Smooth muscle cell (in vitro differentiated cells): Measurements from ENCODE around the gene FGF19. TPM values are rescaled to one million over a fixed set of nuclear protein-coding genes. Genes with fewer than 3 reads are reported as not detected.

Experiments used
- DNase-seq: peaks from one replicate; lab custom pipeline; 2025; ENCODE audit not compliant: unreplicated experiment; lab: John Stamatoyannopoulos, UW
- H2AFZ ChIP-seq: fragments of 200-600 bp; sonication (generic); 2 replicates; pipeline ENCODE4 v1.6.0; 2016; ENCODE audit warnings: antibody characterized with exemption, low read depth, mild to moderate bottlenecking
- H3F3A ChIP-seq: fragments of 200-600 bp; sonication (generic); 2 replicates; pipeline ENCODE4 v1.6.0; 2017; ENCODE audit warnings: antibody characterized with exemption, low read depth
- H3K27ac ChIP-seq: fragments of 200-600 bp; sonication (generic); 2 replicates; pipeline ENCODE4 v1.5.1; 2016; ENCODE audit warnings: low read depth, mild to moderate bottlenecking
- H3K27me3 ChIP-seq: fragments of 200-600 bp; sonication (generic); 2 replicates; pipeline ENCODE4 v1.6.1; 2016; ENCODE audit warnings: low read depth, mild to moderate bottlenecking
- H3K36me3 ChIP-seq: fragments of 200-600 bp; sonication (generic); 2 replicates; pipeline ENCODE4 v1.5.1; 2016; ENCODE audit warnings: low read depth
- H3K4me1 ChIP-seq: fragments of 200-600 bp; sonication (generic); 2 replicates; pipeline ENCODE4 v1.5.1; 2016; ENCODE audit warnings: low read depth
- H3K4me2 ChIP-seq: fragments of 200-600 bp; sonication (generic); 2 replicates; pipeline ENCODE4 v1.6.0; 2016; ENCODE audit warnings: mild to moderate bottlenecking
- H3K4me3 ChIP-seq: fragments of 200-600 bp; sonication (generic); 2 replicates; pipeline ENCODE4 v1.5.1; 2016; ENCODE audit warnings: mild to moderate bottlenecking
- H3K79me2 ChIP-seq: fragments of 200-600 bp; sonication (generic); 2 replicates; pipeline ENCODE4 v1.6.0; 2016; ENCODE audit warnings: low read depth, mild to moderate bottlenecking
- H3K9ac ChIP-seq: fragments of 200-600 bp; sonication (generic); 2 replicates; pipeline ENCODE4 v1.6.0; 2016; ENCODE audit warnings: low read depth
- H3K9me3 ChIP-seq: fragments of 200-600 bp; sonication (generic); replicated peaks from 2 replicates; pipeline ENCODE4 v1.5.1; 2016; ENCODE audit warnings: low read depth
- H4K20me1 ChIP-seq: fragments of 200-600 bp; sonication (generic); 2 replicates; pipeline ENCODE4 v1.6.0; 2016; ENCODE audit warnings: low read depth
- CTCF ChIP-seq: fragments of 200-600 bp; sonication (generic); IDR thresholded peaks from 2 replicates; pipeline ENCODE4 v1.5.1; 2017; ENCODE audit warnings: borderline replicate concordance, mild to moderate bottlenecking, antibody characterized with exemption; ENCODE audit not compliant: insufficient read depth, poor library complexity, severe bottlenecking
- WGBS: methylation state at CpG from one replicate; pipeline ENCODE4 v1.1.7; 2016; ENCODE audit warnings: low lambda C conversion rate; 5-methylcytosine and 5-hydroxymethylcytosine counted together
- polyA plus RNA-seq: library from polyadenylated mRNA; unstranded; fragments of >200 nt; fragmentation: Nextera tagmentation; extraction: Ambion mirVana; gene quantifications from 2 replicates; pipeline ENCODE4 v1.2.1, GENCODE V29; 2016
- total RNA-seq: library from RNA; depleted of rRNA; stranded (reverse); fragments of >200 nt; gene quantifications from 2 replicates; pipeline ENCODE4 v1.2.3, GENCODE V29; 2014

Gene FGF19
- total and polyA plus RNA-seq, 2 experiments from 2014 or later = not detected

- Histone ChIP-seq H2AFZ (no peak overlapping the region), H3K27ac (no peak overlapping the region), H3K27me3 (no peaks in the 10 kb centered on the region), H3F3A (peaks cover 28% of the 10 kb centered on the region), H3K4me2 (no peak overlapping the region), H3K36me3 (peaks cover 19% of the 10 kb centered on the region), H3K9me3 (no peaks in the 10 kb centered on the region), H3K79me2 (peaks cover 34% of the 10 kb centered on the region), H3K4me1 (peaks cover 2% of the 10 kb centered on the region), H3K9ac (no peak overlapping the region), H4K20me1 (peaks cover 93% of the 10 kb centered on the region), H3K4me3 (no peak overlapping the region)
- no peak for TF ChIP-seq CTCF
- no peak for DNase-seq
- 98% methylated on average over 18 of the region's 23 CpGs for WGBS
Measured at GRCh38 chr11:69650832-69651344, 52.9 kb downstream of the FGF19 start.

GRCh38 chr11:69650081-69650831 lies 53.6 kb downstream of the FGF19 start:
- H3K27me3 ChIP-seq = no peaks in the 10 kb centered on the region
- peaks cover 41% of the 10 kb centered on the region for H3K79me2 ChIP-seq
- H3K4me1 ChIP-seq = peaks cover 8% of the 10 kb centered on the region
- H3K9me3 ChIP-seq = no peaks in the 10 kb centered on the region
- H3K9ac ChIP-seq = no peak overlapping the region
- DNase-seq = no peak
- WGBS = 95% methylated on average over 24 of the region's 24 CpGs
- peaks cover 31% of the 10 kb centered on the region for H3F3A ChIP-seq
- peaks cover 19% of the 10 kb centered on the region for H3K36me3 ChIP-seq
- no peak overlapping the region for H3K4me3 ChIP-seq
- H3K4me2 ChIP-seq = no peak overlapping the region
- peaks cover 98% of the 10 kb centered on the region for H4K20me1 ChIP-seq
- no peak for TF ChIP-seq CTCF
- H3K27ac ChIP-seq = no peak overlapping the region
- no peak overlapping the region for H2AFZ ChIP-seq

GRCh38 chr11:69649576-69649900 lies 54.3 kb downstream of the FGF19 start:
- Histone ChIP-seq H3K4me2 (no peak overlapping the region), H3K4me1 (peaks cover 10% of the 10 kb centered on the region), H3K9ac (no peak overlapping the region), H3K4me3 (no peak overlapping the region), H4K20me1 (peaks cover 98% of the 10 kb centered on the region), H3K79me2 (peaks cover 48% of the 10 kb centered on the region), H3K27ac (no peak overlapping the region), H3F3A (peaks cover 31% of the 10 kb centered on the region), H2AFZ (no peak overlapping the region), H3K9me3 (no peaks in the 10 kb centered on the region), H3K36me3 (peaks cover 19% of the 10 kb centered on the region), H3K27me3 (no peaks in the 10 kb centered on the region)
- TF ChIP-seq CTCF = no peak
- no peak for DNase-seq
- 97% methylated on average over 10 of the region's 10 CpGs for WGBS
